B cell (primary cell): ENCODE results near the gene DENND2A. TPM values are rescaled to one million over a fixed set of nuclear protein-coding genes. Genes with fewer than 3 reads are reported as not detected.

Experiments
- ATAC-seq: fragments of 200-7000 bp; cut with Tn5 transposase; one replicate; pipeline ENCODE4 v1.10.0; 2021; ENCODE audit warnings: low read depth, mild to moderate bottlenecking, moderate number of reproducible peaks, moderate library complexity
- CTCF ChIA-PET: fragments of 350-600 bp; sonication (Branson Sonifier 250); formaldehyde crosslinking; loops from one replicate; lab custom pipeline; 2021; ENCODE audit warnings: antibody characterized with exemption, inconsistent platforms; lab: Charles Lee
- POLR2A ChIA-PET: fragments of 350-600 bp; sonication (Branson Sonifier 250); formaldehyde crosslinking; loops from one replicate; lab custom pipeline; 2021; ENCODE audit warnings: antibody characterized with exemption; lab: Charles Lee
- DNase-seq: peaks from one replicate; pipeline ENCODE4 v3.0.0; 2013
- H2AFZ ChIP-seq: 2 replicates; pipeline ENCODE4 v1.6.1; 2012; ENCODE audit warnings: mild to moderate bottlenecking, low read depth, low read length; ENCODE audit not compliant: insufficient read depth, poor library complexity, severe bottlenecking
- H3K27ac ChIP-seq, 2 donors: 1 replicate in 1 of 2; 2 replicates in 1 of 2; pipeline ENCODE4 v1.5.1; 2012 to 2013; ENCODE audit warnings: low read length in 2 of 2, mild to moderate bottlenecking in 2 of 2, moderate library complexity in 1 of 2
- H3K27me3 ChIP-seq, 4 experiments: fragments of 200-600 bp in 1 of 4; sonication (generic) in 1 of 4; replicated peaks in 1 of 4; 1 replicate in 2 of 4; 2 replicates in 2 of 4; pipeline versions ENCODE4 v1.6.1 to v1.7.0; 2013 to 2016; ENCODE audit warnings: low read length in 3 of 4, mild to moderate bottlenecking in 2 of 4, mixed read lengths in 1 of 4, moderate library complexity in 1 of 4; ENCODE audit not compliant: insufficient read depth in 4 of 4, control insufficient read depth in 3 of 4; ENCODE audit errors: control extremely low read depth in 1 of 4
- H3K36me3 ChIP-seq, 2 experiments: replicated peaks in 1 of 2; 1 replicate in 1 of 2; 2 replicates in 1 of 2; pipeline versions ENCODE4 v1.6.1 to v1.7.1; 2013; ENCODE audit warnings: low read length in 1 of 2; ENCODE audit not compliant: insufficient read depth in 2 of 2, control insufficient read depth in 1 of 2; ENCODE audit errors: control extremely low read depth in 1 of 2, extremely low read depth in 1 of 2
- H3K4me1 ChIP-seq, 2 donors: fragments of 200-600 bp in 1 of 2; sonication (generic) in 1 of 2; 1 replicate in 1 of 2; 2 replicates in 1 of 2; pipeline versions ENCODE4 v1.5.1 to v1.6.1; 2013 to 2017; ENCODE audit warnings: low read length in 2 of 2; ENCODE audit not compliant: control insufficient read depth in 2 of 2, insufficient read depth in 2 of 2
- H3K4me2 ChIP-seq: replicated peaks from 2 replicates; pipeline ENCODE3; 2012; ENCODE audit warnings: mild to moderate bottlenecking, low read depth, low read length; ENCODE audit not compliant: poor library complexity, severe bottlenecking
- H3K4me3 ChIP-seq, 5 experiments: fragments of 200-600 bp in 1 of 5; sonication (generic) in 1 of 5; 1 replicate in 3 of 5; 2 replicates in 2 of 5; pipeline versions ENCODE4 v1.5.1 to v1.7.0; 2011 to 2016; ENCODE audit warnings: low read length in 4 of 5, mild to moderate bottlenecking in 4 of 5, low read depth in 2 of 5, control low read depth in 1 of 5, moderate library complexity in 1 of 5; ENCODE audit not compliant: insufficient read depth in 1 of 5; ENCODE audit errors: control extremely low read depth in 1 of 5, extremely low read depth in 1 of 5
- H3K79me2 ChIP-seq: fragments of 200-600 bp; sonication (generic); one replicate; pipeline ENCODE4 v1.6.0; 2016; ENCODE audit warnings: low read length; ENCODE audit not compliant: control insufficient read depth, insufficient read depth
- H3K9ac ChIP-seq: fragments of 200-600 bp; sonication (generic); 2 replicates; pipeline ENCODE4 v1.6.1; 2017; ENCODE audit warnings: mild to moderate bottlenecking, low read length, moderate library complexity
- H3K9me3 ChIP-seq, 3 donors: one replicate each; pipeline versions ENCODE4 v1.6.1 to v1.7.1; 2013; ENCODE audit warnings: low read length in 2 of 3; ENCODE audit not compliant: control insufficient read depth in 2 of 3, insufficient read depth in 1 of 3; ENCODE audit errors: control extremely low read depth in 1 of 3
- H4K20me1 ChIP-seq: 2 replicates; pipeline ENCODE4 v1.6.0; 2012; ENCODE audit warnings: mild to moderate bottlenecking, low read length; ENCODE audit not compliant: insufficient read depth, control insufficient read depth, poor library complexity, severe bottlenecking
- H3K27ac Mint-ChIP-seq: one replicate; pipeline ENCODE4 v1.8.0; 2021; ENCODE audit warnings: mixed read lengths
- H3K27me3 Mint-ChIP-seq: one replicate; pipeline ENCODE4 v1.8.0; 2021; ENCODE audit warnings: mixed read lengths
- H3K4me1 Mint-ChIP-seq: one replicate; pipeline ENCODE4 v1.8.0; 2021; ENCODE audit warnings: mixed read lengths
- H3K4me3 Mint-ChIP-seq: one replicate; pipeline ENCODE4 v1.8.0; 2021; ENCODE audit warnings: mixed read lengths
- H3K9me3 Mint-ChIP-seq: one replicate; pipeline ENCODE4 v1.8.0; 2022; ENCODE audit warnings: mixed read lengths; ENCODE audit not compliant: insufficient read depth
- CTCF ChIP-seq: fragments of 200-600 bp; IDR thresholded peaks from one replicate; pipeline ENCODE4 v1.8.0; 2022; ENCODE audit warnings: antibody characterized with exemption, mild to moderate bottlenecking
- EZH2 ChIP-seq: IDR thresholded peaks from 2 replicates; pipeline ENCODE4 v1.6.1; 2012; ENCODE audit warnings: borderline replicate concordance, low read depth, mild to moderate bottlenecking, moderate library complexity, low read length; ENCODE audit not compliant: insufficient read depth, poor library complexity, severe bottlenecking
- WGBS: methylation state at CpG from one replicate; pipeline ENCODE4 v1.1.5; 2013; ENCODE audit warnings: missing lambda C conversion rate; ENCODE audit not compliant: insufficient coverage; 5-methylcytosine and 5-hydroxymethylcytosine counted together
- intact Hi-C: fragments of 100-400 bp; cut with micrococcal nuclease; formaldehyde crosslinking; loops from one replicate; pipeline ENCODE4 v1.10.0; 2022
- polyA plus RNA-seq: library from polyadenylated mRNA; depleted of rRNA; stranded (reverse); fragments of >200 nt; gene quantifications from 2 replicates; pipeline ENCODE4 v1.2.3, GENCODE V29; 2012
- total RNA-seq, 2 donors: library from RNA; stranded (reverse); fragments of 120-200 nt in 1 of 2; gene quantifications; 1 replicate in 1 of 2; 2 replicates in 1 of 2; pipeline versions ENCODE4 v1.2.3 to v1.2.4, GENCODE V29; 2013 to 2022

The DENND2A gene
- total and polyA plus RNA-seq, 2 donors (not counting 1 experiment from before 2014, with no cell fraction given) = 0.31 TPM; not detected in 1

DNA sequence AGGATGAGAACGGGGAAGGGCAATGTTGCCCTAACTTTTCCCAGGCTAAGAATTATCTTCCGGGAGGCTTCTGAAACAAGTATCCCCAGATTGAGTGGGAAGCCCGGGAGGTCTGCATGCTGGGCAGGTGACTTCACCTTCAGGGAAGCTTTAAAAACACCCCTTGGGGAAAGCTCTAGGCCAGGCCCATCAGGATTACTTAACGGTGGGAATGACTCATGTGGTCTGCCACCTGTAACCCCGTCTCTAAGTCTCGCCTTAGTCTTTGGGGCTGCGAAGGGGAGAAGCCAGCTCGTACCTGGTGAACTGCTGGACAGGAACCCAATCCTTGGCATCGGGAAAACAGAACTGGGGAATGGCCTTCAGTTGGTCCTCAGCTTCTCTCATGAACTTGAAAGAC is 81.2 kb downstream of the DENND2A start:
- ATAC-seq (no peak), DNase-seq (no peak)
- peaks cover 3% of the 10 kb centered on the region for H3K27me3 Mint-ChIP-seq
- POLR2A ChIA-PET = no interaction called here
- Histone ChIP-seq H3K79me2 (no peaks in the 10 kb centered on the region), H2AFZ (no peak overlapping the region), H3K4me1 (no peaks in the 10 kb centered on the region), H3K4me3 (no peak overlapping the region), H4K20me1 (no peaks in the 10 kb centered on the region), H3K9ac (no peak overlapping the region), H3K4me2 (no peak overlapping the region), H3K9me3 (no peaks in the 10 kb centered on the region), H3K27me3 (no peaks in the 10 kb centered on the region), H3K36me3 (no peaks in the 10 kb centered on the region), H3K27ac (no peak overlapping the region)
- H3K4me1 Mint-ChIP-seq = no peaks in the 10 kb centered on the region
- H3K27ac Mint-ChIP-seq = no peak overlapping the region
- H3K4me3 Mint-ChIP-seq = no peak overlapping the region
- CTCF ChIA-PET = no interaction called here
- intact Hi-C loops = no loop called here
- no peaks in the 10 kb centered on the region for H3K9me3 Mint-ChIP-seq
- TF ChIP-seq CTCF (no peak), EZH2 (no peak)
- WGBS = 81% methylated on average over 6 of the region's 9 CpGs

DNA sequence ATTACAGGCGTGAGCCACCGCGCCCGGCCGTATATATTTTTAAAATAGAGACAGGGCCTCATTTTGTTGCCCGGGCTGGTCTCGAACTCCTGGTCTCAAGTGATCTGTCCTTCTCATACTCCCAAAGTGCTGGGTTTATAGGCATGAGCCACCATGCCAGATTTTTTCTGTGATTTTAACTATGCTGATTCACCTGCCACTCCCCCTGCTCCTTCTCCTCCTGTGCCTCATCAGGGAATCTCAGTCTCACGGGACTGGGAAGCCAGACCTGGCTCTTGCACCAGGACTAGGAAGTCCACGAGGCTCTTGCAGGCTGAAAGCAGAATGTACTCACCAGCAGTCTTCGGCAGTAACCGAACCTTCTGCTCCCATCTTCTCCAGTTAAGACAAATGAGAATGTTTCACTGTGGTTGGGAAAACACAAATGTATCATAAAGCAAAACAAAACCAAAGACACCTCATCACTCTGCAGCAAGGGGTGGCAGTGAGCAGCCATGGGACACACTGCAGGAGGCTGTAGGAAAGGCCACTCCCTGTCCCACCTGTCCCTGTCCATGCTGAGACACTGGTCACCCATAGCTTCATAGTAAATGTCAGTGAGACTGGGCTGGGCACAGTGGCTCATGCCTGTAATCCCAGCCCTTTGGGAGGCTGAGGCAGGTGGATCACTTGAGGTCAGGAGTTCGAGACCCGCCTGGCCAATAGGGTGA is 82.6 kb downstream of the DENND2A start:
- POLR2A ChIA-PET = no interaction called here
- no peaks in the 10 kb centered on the region for H3K9me3 Mint-ChIP-seq

More for the DNA sequence above, 82.6 kb downstream of the DENND2A start:
- H3K9ac ChIP-seq = no peak overlapping the region
- Mint-ChIP-seq H3K4me3 (no peak overlapping the region), H3K4me1 (no peaks in the 10 kb centered on the region), H3K27me3 (peaks cover 3% of the 10 kb centered on the region), H3K27ac (no peak overlapping the region)
- no peaks in the 10 kb centered on the region for H3K79me2 ChIP-seq
- H3K4me1 ChIP-seq = no peaks in the 10 kb centered on the region
- TF ChIP-seq CTCF (no peak), EZH2 (no peak)
- intact Hi-C loops = no loop called here
- H3K27ac ChIP-seq = no peak overlapping the region
- no peak for ATAC-seq
- no peak overlapping the region for H2AFZ ChIP-seq
- no peaks in the 10 kb centered on the region for H4K20me1 ChIP-seq
- CTCF ChIA-PET = no interaction called here
- WGBS = 80% methylated on average over 7 of the region's 13 CpGs
- no peak overlapping the region for H3K4me3 ChIP-seq
- no peaks in the 10 kb centered on the region for H3K36me3 ChIP-seq
- no peaks in the 10 kb centered on the region for H3K27me3 ChIP-seq
- H3K4me2 ChIP-seq = no peak overlapping the region
- DNase-seq = no peak
- no peaks in the 10 kb centered on the region for H3K9me3 ChIP-seq
